ENCODE results near the gene CDX1. TPM values are rescaled to one million over a fixed set of nuclear protein-coding genes. Genes with fewer than 3 reads are reported as not detected.

The CDX1 gene
- total RNA-seq, 1 donor from 2014 or later: not detected

DNA sequence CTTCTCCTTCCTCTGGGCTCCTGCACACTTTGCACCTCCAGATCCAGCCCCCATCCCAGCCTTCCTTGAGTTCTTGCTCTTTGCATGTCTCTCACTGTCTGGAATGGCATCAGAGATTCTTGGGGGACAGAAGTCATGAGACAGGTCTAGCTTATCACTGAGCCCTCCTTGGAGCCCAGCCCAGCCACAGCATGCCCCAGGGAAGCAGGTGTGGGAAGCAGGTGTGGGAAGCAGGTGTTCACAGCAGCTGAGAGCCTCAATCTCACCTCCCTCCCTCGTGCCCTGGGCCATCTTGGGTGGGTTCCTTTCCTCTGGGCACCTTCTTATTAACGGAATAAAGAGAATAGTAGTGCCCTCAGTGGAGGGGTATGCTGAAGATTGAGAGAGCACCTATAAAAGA is 50.5 kb downstream of the CDX1 start:
- peaks cover 9% of the 10 kb centered on the region for H3K4me1 Mint-ChIP-seq (ENCODE audit: low read depth, unreplicated experiment)
- peaks cover 2% of the 10 kb centered on the region for H3K27me3 Mint-ChIP-seq (ENCODE audit: unreplicated experiment)
- TF ChIP-seq, protein P1, sequence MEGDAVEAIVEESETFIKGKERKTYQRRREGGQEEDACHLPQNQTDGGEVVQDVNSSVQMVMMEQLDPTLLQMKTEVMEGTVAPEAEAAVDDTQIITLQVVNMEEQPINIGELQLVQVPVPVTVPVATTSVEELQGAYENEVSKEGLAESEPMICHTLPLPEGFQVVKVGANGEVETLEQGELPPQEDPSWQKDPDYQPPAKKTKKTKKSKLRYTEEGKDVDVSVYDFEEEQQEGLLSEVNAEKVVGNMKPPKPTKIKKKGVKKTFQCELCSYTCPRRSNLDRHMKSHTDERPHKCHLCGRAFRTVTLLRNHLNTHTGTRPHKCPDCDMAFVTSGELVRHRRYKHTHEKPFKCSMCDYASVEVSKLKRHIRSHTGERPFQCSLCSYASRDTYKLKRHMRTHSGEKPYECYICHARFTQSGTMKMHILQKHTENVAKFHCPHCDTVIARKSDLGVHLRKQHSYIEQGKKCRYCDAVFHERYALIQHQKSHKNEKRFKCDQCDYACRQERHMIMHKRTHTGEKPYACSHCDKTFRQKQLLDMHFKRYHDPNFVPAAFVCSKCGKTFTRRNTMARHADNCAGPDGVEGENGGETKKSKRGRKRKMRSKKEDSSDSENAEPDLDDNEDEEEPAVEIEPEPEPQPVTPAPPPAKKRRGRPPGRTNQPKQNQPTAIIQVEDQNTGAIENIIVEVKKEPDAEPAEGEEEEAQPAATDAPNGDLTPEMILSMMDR (IDR thresholded peaks at IDR 0.05; ENCODE audit: partially characterized antibody, unreplicated experiment): no peak
- H3K4me3 Mint-ChIP-seq (ENCODE audit: unreplicated experiment): no peak overlapping the region
- H3K27ac Mint-ChIP-seq (ENCODE audit: unreplicated experiment): no peak overlapping the region
- no peaks in the 10 kb centered on the region for H3K36me3 Mint-ChIP-seq (ENCODE audit: unreplicated experiment)
- no peak for DNase-seq
- peaks cover 4% of the 10 kb centered on the region for H3K9me3 Mint-ChIP-seq (ENCODE audit: unreplicated experiment)

DNA sequence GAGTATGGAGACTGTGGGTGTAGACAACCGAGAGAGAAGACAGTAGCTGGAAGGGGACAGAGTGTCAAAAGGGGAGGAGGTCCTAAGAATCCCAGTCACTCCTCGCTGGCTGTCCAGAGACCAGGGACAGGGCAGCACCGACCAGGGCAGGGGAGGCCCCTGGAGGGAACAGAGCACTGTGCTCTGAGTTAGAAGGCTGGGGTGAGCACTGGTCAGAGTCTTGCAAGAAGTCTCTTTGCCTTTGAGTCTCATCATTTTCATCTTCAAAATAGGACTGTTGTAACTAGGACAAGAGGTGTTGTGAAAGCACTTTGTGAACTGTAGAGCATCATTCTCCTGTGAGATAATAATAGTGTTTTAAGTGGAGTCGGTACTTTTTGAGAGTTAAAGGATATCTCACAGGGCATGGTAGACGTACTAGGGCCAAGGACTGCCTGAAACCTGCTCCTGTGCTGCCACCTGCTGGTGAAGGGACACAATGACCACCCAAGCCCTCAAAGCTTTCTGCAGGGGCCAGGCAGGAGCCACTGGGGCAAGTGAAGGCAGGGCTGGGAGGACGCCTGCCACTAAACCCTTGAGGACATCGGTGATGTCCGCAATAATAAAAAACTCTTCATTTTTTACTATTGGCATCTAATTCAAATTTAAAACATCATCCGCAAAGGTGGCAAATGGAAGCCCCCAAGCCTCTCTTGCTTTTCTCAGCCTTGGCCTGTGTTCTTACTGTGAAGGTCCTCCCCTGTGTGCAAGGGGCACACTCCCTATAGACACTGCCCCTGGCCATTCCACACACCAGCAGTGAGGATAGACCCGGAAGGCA is 51.5 kb downstream of the CDX1 start:
- H3K36me3 Mint-ChIP-seq (ENCODE audit: unreplicated experiment): no peaks in the 10 kb centered on the region
- no peak overlapping the region for H3K27ac Mint-ChIP-seq (ENCODE audit: unreplicated experiment)
- no peak overlapping the region for H3K4me3 Mint-ChIP-seq (ENCODE audit: unreplicated experiment)
- H3K27me3 Mint-ChIP-seq (ENCODE audit: unreplicated experiment): peaks cover 2% of the 10 kb centered on the region
- TF ChIP-seq, protein P1 (IDR thresholded peaks at IDR 0.05; ENCODE audit: partially characterized antibody, unreplicated experiment): peak; percentile 96
- peaks cover 9% of the 10 kb centered on the region for H3K4me1 Mint-ChIP-seq (ENCODE audit: low read depth, unreplicated experiment)
- peaks cover 4% of the 10 kb centered on the region for H3K9me3 Mint-ChIP-seq (ENCODE audit: unreplicated experiment)
- DNase-seq: peak; percentile 87

- H3K4me3 Mint-ChIP-seq (ENCODE audit: unreplicated experiment): no peak overlapping the region
- no peak for DNase-seq
- TF ChIP-seq, protein P1 (IDR thresholded peaks at IDR 0.05; ENCODE audit: partially characterized antibody, unreplicated experiment): no peak
- H3K4me1 Mint-ChIP-seq (ENCODE audit: low read depth, unreplicated experiment): peaks cover 9% of the 10 kb centered on the region
- H3K27me3 Mint-ChIP-seq (ENCODE audit: unreplicated experiment): peaks cover under 1% of the 10 kb centered on the region
- peaks cover 4% of the 10 kb centered on the region for H3K9me3 Mint-ChIP-seq (ENCODE audit: unreplicated experiment)
- no peaks in the 10 kb centered on the region for H3K36me3 Mint-ChIP-seq (ENCODE audit: unreplicated experiment)
- H3K27ac Mint-ChIP-seq (ENCODE audit: unreplicated experiment): no peak overlapping the region
Measured at GRCh38 chr5:150218693-150219035, 52.1 kb downstream of the CDX1 start.

GRCh38 chr5:150219142-150219541 is 52.6 kb downstream of the CDX1 start:
- no peak overlapping the region for H3K27ac Mint-ChIP-seq (ENCODE audit: unreplicated experiment)
- H3K9me3 Mint-ChIP-seq (ENCODE audit: unreplicated experiment): peaks cover 4% of the 10 kb centered on the region
- no peak overlapping the region for H3K4me3 Mint-ChIP-seq (ENCODE audit: unreplicated experiment)
- H3K36me3 Mint-ChIP-seq (ENCODE audit: unreplicated experiment): no peaks in the 10 kb centered on the region
- peaks cover 9% of the 10 kb centered on the region for H3K4me1 Mint-ChIP-seq (ENCODE audit: low read depth, unreplicated experiment)
- H3K27me3 Mint-ChIP-seq (ENCODE audit: unreplicated experiment): no peaks in the 10 kb centered on the region
- TF ChIP-seq, protein P1 (IDR thresholded peaks at IDR 0.05; ENCODE audit: partially characterized antibody, unreplicated experiment): no peak
- DNase-seq: no peak

- Mint-ChIP-seq H3K36me3 (ENCODE audit: unreplicated experiment) (no peaks in the 10 kb centered on the region), H3K4me1 (ENCODE audit: low read depth, unreplicated experiment) (peaks cover 9% of the 10 kb centered on the region), H3K9me3 (ENCODE audit: unreplicated experiment) (peaks cover 4% of the 10 kb centered on the region), H3K4me3 (ENCODE audit: unreplicated experiment) (no peak overlapping the region), H3K27me3 (ENCODE audit: unreplicated experiment) (no peaks in the 10 kb centered on the region), H3K27ac (ENCODE audit: unreplicated experiment) (no peak overlapping the region)
- TF ChIP-seq, protein P1 (IDR thresholded peaks at IDR 0.05; ENCODE audit: partially characterized antibody, unreplicated experiment): no peak
- DNase-seq: no peak
Measured at GRCh38 chr5:150219861-150220260, 53.3 kb downstream of the CDX1 start.

Measured in glutamatergic neuron (in vitro differentiated cells).